GM23248 (cell line): ENCODE data around the gene SYNDIG1.

ENCODE experiments used
- EZH2 ChIP-seq: fragments of 200-600 bp; sonication (generic); IDR thresholded peaks from 2 replicates; pipeline ENCODE4 v1.6.1; 2018; ENCODE audit warnings: antibody characterized with exemption, mild to moderate bottlenecking; ENCODE audit not compliant: insufficient read depth, poor library complexity, severe bottlenecking
- EZH2phosphoT487 ChIP-seq: fragments of 200-600 bp; sonication (generic); IDR thresholded peaks from 2 replicates; pipeline ENCODE4 v1.6.1; 2018; ENCODE audit warnings: antibody characterized with exemption, moderate library complexity, mild to moderate bottlenecking, low read depth; ENCODE audit not compliant: insufficient read depth

DNA sequence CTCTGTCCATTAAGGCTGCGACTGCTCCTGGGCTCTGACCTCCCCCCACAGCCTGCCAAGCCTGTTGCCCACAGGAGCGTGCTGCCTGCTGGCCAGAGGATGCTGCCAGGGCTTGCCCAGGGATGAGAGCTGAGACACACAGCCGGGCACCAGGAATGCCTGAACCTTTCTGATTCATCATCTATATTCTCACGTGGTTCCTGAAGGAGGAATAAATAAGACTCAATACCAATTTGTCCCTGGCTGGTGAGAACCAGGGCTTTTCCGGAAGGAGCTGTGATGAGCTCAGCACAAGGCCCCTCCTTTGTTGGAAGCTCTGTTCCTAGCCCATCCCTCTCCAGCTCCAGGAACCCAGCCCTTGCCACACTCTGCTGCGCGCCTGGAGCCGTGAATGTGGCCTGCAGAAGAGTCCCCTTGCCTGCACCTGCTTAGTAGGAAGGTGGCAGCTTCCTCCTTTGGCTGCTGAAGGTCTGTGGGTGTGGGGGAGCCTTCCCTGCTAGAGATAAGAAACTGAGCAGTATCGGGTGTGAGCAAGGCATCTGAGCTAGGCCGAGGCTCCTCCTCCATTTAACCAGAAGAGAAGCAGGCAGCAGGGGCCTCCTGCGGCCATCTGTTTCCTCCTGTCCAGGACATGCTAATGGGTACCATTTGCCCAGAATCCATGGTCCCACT is 37.9 kb downstream of the SYNDIG1 start:
- TF ChIP-seq EZH2 (no peak), EZH2phosphoT487 (no peak)
